IPS DF 4.7 (cell line): ENCODE data around the gene HYPK.

Experiments
- DNase-seq: peaks from one replicate; pipeline ENCODE4 v3.0.0-alpha.2; 2013; ENCODE audit warnings: low spot score; ENCODE audit errors: extremely low read depth

The HYPK gene, protein sequence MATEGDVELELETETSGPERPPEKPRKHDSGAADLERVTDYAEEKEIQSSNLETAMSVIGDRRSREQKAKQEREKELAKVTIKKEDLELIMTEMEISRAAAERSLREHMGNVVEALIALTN

DNA sequence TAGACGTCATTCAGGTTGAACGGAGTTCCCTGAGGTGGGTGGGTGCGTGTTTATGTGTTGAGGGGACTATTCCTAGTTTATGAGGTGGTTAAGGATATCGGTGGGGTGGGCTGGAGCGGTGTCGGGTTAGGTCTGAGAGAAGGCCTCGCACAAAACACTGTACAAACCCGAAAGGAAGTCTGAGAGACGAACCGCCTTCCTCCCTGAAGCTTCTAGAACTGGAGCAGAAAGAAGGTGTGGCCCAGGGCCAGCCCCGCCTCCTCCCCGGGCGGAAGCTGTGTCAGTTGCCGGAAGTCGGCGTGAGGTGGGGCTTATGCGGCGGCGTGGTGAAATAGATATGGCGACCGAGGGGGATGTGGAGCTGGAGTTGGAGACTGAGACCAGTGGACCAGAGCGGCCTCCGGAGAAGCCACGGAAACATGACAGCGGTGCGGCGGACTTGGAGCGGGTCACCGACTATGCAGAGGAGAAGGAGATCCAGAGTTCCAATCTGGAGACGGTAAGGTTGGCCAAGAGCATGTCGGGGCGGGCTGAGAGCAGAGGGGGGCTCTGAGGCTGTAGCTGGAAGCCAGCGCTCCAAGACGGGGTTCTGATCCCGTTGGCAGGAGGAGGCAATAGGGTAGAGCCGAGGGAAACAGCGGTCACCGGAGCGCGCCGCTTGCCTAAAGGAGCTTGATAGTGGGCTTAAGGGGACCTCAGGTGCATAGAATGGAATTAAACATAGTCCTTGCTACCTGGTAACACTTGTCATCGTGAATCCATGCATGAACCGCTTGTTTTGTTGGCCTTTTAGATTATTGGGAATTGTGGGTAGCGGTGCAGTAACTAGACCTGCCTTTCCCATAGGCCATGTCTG is at the start of gene HYPK:
Gene HYPK, plus strand, starts transcription at position 314 of the 856 bp plus-strand sequence. Its CDS starts 24 bp downstream, at position 338.
- peak; percentile 58 for DNase-seq

DNA sequence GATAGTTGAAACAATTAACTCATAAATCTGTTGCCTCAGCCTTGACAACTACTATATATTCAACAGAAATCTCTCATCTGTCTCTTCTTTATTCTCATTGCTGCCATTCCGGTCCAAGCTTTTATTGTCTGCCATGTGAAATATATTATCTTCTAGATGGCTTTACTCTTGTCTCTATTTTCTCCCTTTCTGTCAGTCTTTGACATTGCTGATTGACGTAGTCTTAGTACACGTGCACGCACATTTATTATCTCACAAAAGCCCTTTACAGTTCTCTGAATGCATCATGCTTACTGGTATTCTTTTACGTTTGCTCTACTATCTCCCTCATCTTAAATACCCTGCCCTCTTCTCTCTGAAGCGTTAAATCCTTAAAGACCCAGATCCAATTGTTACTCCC is 48.5 kb upstream of the HYPK start:
- DNase-seq = no peak

DNA sequence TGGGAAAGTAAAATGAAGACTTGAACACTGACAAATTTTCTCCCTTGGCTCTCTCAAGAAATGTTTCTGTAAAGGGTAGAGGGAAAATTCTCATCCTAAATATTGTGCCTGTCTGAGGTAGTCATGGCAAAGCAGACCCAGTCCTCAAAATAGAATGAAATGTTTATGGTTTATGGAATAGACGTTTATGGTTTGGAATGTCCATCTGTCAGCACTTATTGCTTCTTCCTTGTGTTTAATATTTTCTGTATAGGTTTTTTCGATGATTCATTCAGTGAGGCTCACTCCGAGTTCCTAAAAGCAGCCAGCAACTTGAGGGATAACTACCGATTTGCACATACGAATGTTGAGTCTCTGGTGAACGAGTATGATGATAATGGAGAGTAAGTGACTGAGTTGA is 37.6 kb upstream of the HYPK start:
- no peak for DNase-seq

DNA sequence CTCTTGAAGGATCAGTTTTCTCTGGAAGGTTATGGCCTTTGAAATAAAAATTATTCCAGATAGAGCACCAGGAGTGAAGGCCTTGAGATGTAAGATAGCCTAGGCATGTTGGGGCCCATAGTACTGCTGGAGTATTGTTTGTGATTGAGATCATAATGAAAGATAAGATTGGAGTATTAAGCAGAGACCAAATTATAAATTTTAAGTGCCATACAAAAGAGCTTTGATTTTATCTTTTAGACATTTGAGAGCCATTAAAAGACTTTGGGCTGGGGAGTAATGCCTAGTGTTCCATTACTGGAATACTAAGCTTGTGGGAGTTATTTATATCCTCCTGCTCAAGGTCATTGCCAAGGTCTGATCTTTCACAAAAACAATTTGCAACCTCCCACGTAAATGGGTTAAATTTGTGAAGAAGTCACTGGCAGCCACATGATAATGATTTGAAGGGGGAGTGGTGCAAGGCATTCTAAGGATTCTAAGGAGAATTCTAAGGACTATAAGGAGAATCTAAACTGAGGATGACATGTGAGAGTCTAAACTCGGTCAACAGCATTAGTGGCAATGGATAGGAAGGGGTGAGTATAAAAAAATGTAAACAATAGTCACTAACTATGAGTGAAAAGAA is 36.5 kb upstream of the HYPK start:
- no peak for DNase-seq

DNA sequence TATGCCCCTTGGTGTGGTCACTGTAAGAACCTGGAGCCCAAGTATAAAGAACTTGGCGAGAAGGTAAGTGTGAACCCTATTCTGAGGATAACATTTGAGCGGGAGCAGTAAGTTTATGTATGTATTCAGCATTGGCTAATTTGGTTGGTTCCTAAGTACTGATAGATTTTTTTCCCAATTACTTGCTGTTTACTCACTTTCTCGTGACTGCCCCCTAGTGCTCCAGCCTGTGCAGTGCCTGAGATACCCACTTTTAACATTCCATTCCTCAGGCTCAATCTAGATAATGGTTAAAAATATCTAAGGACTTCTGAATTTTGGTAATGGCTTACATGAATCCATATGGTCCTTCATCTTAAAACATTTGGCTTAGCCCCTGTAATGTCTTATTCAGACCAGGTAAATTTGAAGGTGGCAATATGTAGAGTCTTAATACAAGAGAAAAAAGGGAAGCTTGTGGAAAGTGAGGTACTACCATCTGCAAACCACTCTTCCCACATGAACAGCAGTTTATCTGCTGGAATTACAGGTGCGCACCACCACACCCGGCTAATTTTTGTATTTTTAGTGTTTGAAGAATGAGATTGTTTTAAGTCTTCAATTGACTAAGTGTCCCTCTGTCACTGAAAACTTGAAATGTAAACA is 30.7 kb upstream of the HYPK start:
- no peak for DNase-seq

DNA sequence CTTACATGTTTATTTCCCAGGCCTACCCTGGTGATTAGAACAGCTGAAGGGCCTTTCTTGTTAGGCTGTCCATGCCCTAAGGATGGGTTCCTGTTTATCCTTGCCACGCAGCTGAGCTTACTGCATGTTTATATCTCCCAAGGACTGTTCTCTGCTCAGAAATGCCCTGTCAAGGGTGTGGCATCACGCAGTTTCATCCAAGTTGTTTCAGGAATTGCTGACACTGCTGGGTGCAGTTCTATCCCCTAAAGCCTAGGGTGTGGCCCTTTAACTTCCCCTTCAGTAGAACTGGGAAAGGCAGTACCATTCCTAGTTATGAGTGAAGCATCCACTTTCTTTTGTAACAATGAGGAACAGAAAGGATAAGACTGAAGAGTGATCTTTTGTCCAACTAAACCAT is 28.6 kb upstream of the HYPK start:
- no peak for DNase-seq

DNA sequence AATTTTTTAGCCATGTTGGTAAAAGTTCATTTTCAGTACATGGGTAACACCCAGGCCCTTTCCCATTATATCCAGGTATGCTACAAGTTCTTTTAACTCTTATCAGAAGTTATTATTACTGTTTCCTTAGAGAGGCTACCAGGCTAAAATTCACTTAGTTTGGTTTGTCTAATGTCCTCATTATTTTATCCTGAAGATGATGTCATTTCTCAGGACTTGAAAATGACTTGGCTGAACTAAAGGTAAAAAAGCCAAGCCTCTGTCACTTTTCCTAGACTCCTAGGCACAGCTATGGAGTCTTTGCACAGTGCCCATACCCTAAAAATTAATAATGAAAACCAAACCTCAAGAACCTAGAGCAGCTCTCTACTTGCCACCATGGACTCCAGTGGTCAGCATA is 27.8 kb upstream of the HYPK start:
- DNase-seq = no peak

DNA sequence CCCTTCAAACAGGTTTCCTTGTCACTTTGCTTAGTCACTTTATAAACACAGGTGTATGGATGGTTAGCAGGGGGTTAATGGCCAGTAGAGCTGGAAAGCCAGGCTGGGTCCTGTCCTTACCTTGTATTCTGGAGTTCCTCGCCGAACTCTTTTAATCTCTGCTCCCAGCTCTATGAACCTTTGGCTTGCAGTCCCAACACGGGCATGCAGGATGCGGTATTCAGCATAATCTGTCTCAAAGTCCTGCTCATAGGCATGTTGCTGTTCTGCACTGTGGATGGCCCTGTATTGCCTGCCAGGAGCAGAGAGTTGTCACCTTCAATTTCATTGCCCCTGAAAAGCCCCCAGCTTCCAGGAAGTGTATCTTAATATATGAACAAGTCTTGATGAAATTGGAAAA is 26.3 kb upstream of the HYPK start:
- DNase-seq = no peak

DNA sequence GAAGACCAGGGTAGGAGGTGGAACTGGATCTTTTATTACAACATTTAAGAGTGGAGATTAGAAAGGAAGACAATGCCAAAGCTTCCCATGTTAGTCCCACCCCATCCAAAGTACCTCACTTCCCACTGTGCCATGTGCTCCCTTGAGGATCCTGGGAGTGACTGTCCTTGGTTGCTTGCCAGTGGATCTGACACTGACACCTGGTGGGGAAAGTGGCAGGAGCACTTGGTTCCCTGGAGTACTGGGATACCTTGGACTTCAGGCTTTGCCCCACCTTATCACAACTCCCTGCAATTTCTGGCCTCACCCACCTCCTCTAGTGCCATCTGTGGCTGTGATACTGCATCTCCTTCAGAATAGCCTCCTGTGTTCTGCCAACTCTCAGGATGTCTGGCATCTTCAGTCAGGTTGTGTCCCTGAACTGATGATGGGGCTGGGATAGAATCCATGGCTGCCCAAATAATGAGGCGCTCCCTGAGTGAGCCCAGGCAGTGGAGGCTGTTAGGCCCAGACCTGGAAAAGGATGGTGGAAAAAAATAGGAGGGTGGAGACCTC is 24.9 kb upstream of the HYPK start:
- no peak for DNase-seq

DNA sequence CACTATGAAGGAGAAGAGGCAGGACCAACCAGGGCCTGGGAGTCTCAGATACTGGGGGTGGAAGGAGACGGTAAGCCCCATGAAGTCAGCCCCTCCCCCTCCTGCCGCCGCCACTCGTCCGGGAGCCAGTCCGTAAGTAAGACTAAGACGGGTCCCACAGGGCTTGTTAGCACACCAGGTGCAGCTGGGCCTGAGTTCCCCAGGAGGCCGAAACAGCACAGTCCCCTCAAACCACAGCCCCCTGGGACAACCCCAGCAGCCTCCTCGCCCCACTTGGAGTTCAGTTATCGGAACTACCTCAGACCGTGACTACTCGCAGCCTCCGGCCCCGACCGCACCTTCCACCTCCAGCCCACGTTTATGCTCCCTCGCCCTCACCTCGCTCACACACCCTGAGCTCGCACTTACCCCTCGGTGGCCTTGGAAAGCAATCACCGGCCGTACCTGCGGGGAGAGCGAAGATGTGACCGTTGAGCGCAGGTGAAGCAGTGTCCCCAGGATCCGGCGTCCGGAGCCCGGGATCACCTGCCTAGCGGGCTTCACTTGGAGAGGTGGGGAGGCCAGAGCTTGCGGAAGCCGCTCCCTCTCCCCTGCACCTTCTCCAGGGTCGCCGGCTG is 24.2 kb upstream of the HYPK start:
- no peak for DNase-seq

DNA sequence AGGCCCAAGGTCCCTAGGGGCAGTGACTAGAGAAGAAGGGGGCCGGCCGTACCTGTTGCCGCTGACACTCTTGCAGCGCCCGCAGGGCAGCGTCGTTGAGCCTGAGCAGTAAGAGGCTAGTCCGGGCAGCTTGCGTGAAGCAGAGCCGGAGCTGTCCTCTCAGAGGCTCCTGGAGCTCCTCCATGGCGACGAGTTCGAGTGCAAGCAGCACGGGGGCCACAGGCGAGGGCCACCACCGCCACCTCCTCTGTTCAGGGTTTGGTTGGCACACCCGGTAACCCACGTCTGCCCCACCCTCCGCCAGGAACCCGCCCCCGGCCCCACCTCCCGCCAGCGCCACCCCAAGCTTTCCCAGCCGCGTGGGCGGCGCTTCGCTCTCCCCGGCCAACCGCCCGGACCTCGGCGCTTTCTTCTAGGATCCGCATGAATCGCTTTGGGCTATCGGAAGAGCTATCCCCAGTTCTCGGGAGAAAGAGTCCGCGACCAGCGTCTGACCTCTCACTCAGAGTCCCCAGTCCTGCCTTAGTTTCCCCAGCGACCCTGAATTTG is 23.6 kb upstream of the HYPK start, which contains the start of gene ELL3:
Gene ELL3, minus strand, starts transcription at position 249 of the 549 bp plus-strand sequence. Its CDS starts 65 bp downstream, at position 184.
- no peak for DNase-seq

DNA sequence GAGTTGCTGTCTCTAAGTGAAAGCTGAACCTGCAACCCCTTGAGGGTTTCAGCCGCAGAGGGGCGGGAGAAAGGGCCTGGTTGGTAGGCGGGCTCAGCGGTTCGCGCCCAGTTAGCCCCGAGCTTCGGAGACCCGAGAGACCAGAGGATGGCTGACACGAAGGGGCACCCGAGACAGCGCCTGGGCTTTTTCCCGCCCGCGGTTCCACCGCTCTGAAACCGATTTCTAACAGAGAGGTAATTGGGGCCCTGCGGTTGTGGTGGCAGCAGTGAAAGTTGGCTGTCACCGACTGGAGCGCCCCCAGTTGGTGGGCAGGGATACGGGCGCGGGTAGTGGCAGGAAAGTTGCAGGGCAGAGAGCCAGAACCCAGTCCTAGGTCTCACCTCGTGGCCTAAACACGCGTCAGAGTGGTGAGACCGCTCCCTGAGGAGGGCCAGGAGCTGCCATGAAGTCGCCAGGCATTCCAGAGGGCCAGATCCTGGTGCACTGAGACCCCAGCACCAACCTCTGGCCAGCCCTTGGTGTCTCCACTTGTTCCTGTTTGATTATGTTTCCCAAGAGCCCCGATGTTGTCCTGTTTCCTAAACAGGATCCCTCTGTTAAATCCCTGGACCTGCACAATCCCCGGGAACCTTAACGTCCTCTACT is 23.0 kb upstream of the HYPK start:
- no peak for DNase-seq

DNA sequence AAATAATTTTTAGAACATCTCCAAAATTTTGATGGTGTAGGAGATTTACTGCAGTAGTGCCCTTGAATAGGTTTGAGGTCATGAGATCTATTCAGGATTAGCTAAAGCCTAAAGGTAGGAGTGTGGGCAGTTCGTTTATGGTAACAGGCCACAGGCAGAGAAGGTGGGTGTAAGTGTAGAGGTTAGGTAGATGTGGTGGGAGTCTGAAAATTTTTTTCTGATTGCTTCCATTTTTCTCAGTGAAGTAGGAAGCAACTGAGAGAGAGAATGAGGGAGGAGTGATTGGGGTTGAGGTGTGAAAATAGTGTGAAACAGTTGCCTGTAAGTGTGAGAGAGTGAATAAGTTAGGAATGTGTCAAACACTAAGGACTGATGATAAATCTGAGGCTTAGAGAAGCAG is 21.4 kb upstream of the HYPK start:
- DNase-seq = no peak

DNA sequence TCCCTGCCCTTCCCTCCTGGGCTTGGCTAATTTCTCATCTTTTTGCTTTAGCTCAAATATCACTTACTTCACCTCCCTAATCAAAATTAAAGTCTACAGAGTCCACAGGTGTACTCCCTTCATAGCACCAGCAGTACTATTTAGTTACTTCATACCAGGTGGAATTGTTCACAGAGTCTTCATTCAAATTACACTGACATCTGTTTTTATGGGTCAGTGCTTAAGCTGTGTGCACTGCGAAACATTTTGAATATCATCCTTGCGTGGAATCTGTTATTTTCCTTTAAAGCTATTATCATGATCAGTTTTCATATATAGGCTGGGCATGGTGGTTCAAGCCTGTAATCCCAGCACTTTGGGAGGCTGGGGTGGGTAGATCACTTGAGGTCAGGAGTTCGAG is 11.0 kb upstream of the HYPK start:
- no peak for DNase-seq

DNA sequence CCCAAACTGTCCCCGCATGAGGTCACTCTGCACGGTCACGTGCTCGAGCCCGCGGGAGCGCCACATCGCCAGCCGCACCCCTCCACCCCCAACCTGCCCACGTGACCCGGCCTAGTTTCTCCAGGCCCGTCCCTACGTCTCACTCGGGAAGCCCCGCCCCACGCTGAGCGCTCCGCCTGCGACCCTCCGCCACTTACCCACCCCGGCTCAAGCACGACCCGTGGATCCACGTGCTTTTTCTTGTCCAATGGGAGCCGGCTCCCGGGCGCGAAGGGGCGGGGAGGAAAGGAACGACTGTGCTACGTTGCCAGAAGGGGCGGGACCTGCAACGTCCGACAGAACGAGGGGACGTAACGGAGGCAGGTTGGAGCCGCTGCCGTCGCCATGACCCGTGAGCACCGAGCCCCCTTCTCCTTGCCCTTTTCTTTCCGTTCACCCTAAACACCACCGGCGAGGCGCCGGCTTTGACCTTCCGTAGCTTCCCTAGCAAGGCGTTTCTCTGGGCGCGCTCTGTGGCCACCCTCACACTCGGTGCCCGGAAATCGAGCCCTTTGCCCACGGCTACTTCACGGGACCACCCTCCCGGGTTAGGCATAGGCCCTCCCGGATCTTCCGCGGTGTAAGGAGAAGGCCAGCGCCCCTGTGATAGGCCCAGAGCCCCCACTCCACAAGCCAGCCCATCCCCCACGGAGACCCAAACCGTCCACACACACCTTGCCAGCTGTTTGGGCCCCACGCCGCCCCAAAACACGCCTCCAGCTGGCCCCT is 8.2 kb upstream of the HYPK start, which contains the start of gene SERF2:
Gene SERF2, plus strand, starts transcription at position 328 of the 768 bp plus-strand sequence. Its CDS starts 57 bp downstream, at position 385.
- peak; percentile 90 for DNase-seq

DNA sequence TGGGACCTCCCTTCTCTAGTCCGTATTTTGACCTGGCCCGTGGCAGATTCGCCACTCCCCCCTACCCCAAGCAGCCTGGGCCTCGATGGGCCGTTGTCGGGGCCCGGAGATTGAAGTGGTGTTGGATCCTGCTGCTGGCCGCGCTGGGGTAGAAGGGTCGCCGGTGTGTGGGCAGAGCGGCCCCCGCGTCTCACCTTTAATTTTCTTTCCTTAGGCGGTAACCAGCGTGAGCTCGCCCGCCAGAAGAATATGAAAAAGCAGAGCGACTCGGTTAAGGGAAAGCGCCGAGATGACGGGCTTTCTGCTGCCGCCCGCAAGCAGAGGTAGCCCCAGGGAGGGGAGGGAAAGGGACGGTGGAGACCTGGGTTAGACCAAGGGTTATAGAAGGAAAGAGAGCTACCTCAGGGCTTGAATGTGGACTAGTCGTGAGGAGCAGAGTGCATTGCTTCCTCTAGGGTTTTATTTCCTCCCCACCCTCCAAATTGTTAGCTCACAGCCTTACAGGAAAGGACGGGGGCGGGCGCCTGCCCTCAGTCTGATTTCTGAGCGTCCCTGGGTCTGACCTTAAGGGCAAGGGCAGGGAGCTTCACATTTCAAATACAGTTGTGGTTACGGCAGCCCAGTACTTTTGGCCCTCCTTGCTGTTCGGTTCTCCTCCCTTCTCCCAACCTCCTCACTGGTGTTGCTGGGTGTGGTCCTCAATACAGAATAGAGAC is 7.5 kb upstream of the HYPK start:
- DNase-seq = no peak

DNA sequence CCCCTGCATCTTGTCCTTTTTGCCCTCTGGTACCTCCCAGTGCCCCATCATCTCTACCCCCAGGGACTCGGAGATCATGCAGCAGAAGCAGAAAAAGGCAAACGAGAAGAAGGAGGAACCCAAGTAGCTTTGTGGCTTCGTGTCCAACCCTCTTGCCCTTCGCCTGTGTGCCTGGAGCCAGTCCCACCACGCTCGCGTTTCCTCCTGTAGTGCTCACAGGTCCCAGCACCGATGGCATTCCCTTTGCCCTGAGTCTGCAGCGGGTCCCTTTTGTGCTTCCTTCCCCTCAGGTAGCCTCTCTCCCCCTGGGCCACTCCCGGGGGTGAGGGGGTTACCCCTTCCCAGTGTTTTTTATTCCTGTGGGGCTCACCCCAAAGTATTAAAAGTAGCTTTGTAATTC is 6.8 kb upstream of the HYPK start:
- no peak for DNase-seq

DNA sequence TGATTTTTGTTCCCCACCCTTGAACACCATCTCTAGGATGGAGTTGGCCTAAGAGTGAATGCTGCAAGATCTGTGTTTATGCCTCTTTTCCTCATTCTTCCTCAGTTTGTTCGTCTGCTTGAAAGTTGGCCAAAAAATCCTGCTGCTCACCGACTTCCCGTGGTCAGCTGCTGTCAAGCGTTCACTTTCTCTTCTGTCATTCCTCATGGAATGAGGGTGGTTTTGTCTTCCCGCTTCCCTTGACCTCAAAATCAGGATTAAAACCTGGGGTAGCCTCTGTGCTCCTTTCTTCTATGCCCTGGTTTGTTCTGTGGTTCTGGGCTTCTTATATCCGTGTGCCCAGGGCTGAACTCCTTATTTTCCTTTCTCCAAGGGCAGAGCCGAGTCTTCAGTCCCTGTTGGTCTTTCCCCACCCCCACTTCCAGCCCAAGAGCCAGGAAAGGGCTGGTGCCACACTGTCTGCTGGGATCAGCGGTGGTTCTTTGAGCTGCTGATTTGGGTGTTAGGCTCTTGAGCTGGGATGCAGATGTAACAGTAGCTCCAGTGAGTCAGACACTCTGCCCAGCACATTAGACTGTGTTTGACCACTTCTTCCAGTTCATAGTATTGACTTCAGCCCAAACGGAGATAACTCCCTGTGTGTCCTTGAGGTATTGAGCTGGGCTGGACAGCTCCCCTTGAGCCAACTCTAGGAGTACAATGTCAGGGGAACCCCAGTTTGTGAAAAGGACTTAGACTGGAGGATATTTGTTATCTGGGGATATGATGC is 5.9 kb upstream of the HYPK start:
- no peak for DNase-seq
